GM10266 (cell line): ENCODE results near the gene MPPE1.
"Not testable (repeated sequence)": the region's sequence is repeated elsewhere in the genome, so short reads cannot be mapped to it uniquely, and the experiment has no call there.

ENCODE experiments used
- DNase-seq: peaks from one replicate; pipeline ENCODE4 v3.0.0; 2012; ENCODE audit errors: extremely low spot score
- CTCF ChIP-seq: IDR thresholded peaks from 2 replicates; pipeline ENCODE4 v1.5.1; 2012; ENCODE audit warnings: mild to moderate bottlenecking, low read depth; ENCODE audit not compliant: control insufficient read depth, insufficient read depth; ENCODE audit errors: missing control alignments

MPPE1 gene

GRCh38 chr18:11902522-11903292 is 5.4 kb downstream of the MPPE1 start:
- TF ChIP-seq CTCF, result no peak
- DNase-seq, result no peak

GRCh38 chr18:11901826-11902438 is 6.2 kb downstream of the MPPE1 start:
- no peak for TF ChIP-seq CTCF
- DNase-seq, result no peak

GRCh38 chr18:11899063-11899462 is 9.1 kb downstream of the MPPE1 start:
- TF ChIP-seq CTCF, result no peak
- DNase-seq, result no peak

GRCh38 chr18:11897781-11898180 is 10.3 kb downstream of the MPPE1 start:
- DNase-seq, result no peak
- TF ChIP-seq CTCF, result no peak

GRCh38 chr18:11892438-11892837 is 15.7 kb downstream of the MPPE1 start:
- DNase-seq, result not testable (repeated sequence)

- TF ChIP-seq CTCF, result no peak
- no peak for DNase-seq
These were observed 16.4 kb downstream of the MPPE1 start for GRCh38 chr18:11891737-11892136.

GRCh38 chr18:11889284-11889683 is 18.8 kb downstream of the MPPE1 start:
- no peak for DNase-seq
- TF ChIP-seq CTCF, result no peak

- TF ChIP-seq CTCF, result no peak
- DNase-seq, result no peak
These were observed 19.4 kb downstream of the MPPE1 start for GRCh38 chr18:11888726-11889125.
